GM23248 (cell line): ENCODE data around the gene CCT4. TPM values are rescaled to one million over a fixed set of nuclear protein-coding genes. Genes with fewer than 3 reads are reported as not detected.

Experiments
- DNase-seq: peaks from one replicate; pipeline ENCODE4 v3.0.0-alpha.2; 2015
- H2AFZ ChIP-seq: fragments of 200-600 bp; sonication (generic); 2 replicates; pipeline ENCODE4 v1.6.1; 2016; ENCODE audit warnings: antibody characterized with exemption
- H3F3A ChIP-seq: fragments of 200-600 bp; sonication (generic); 2 replicates; pipeline ENCODE4 v1.6.1; 2016; ENCODE audit warnings: mild to moderate bottlenecking, antibody characterized with exemption, mixed run types; ENCODE audit not compliant: insufficient read depth
- H3K27ac ChIP-seq: fragments of 200-600 bp; sonication (generic); 2 replicates; pipeline ENCODE4 v1.5.1; 2016; ENCODE audit warnings: mild to moderate bottlenecking
- H3K27me3 ChIP-seq: fragments of 200-600 bp; sonication (generic); replicated peaks from 2 replicates; pipeline ENCODE4 v1.6.1; 2016; ENCODE audit warnings: mild to moderate bottlenecking; ENCODE audit not compliant: insufficient read depth
- H3K36me3 ChIP-seq: fragments of 200-600 bp; sonication (generic); 2 replicates; pipeline ENCODE4 v1.6.1; 2016; ENCODE audit warnings: low read depth, mild to moderate bottlenecking
- H3K4me1 ChIP-seq: fragments of 200-600 bp; sonication (generic); 2 replicates; pipeline ENCODE4 v1.6.1; 2016; ENCODE audit warnings: mild to moderate bottlenecking; ENCODE audit not compliant: insufficient read depth
- H3K4me2 ChIP-seq: fragments of 200-600 bp; sonication (generic); one replicate; pipeline ENCODE4 v1.6.1; 2016; ENCODE audit warnings: mild to moderate bottlenecking; ENCODE audit not compliant: unreplicated experiment
- H3K4me3 ChIP-seq: fragments of 200-600 bp; sonication (generic); 2 replicates; pipeline ENCODE4 v1.5.1; 2016; ENCODE audit warnings: mild to moderate bottlenecking
- H3K79me2 ChIP-seq: fragments of 200-600 bp; sonication (generic); 2 replicates; pipeline ENCODE4 v1.6.1; 2016; ENCODE audit warnings: mild to moderate bottlenecking; ENCODE audit not compliant: insufficient read depth
- H3K9ac ChIP-seq: fragments of 200-600 bp; sonication (generic); 2 replicates; pipeline ENCODE4 v1.6.1; 2016; ENCODE audit warnings: mild to moderate bottlenecking
- H3K9me2 ChIP-seq: fragments of 200-600 bp; sonication (generic); 2 replicates; pipeline ENCODE4 v1.6.1; 2016; ENCODE audit warnings: mixed run types, mild to moderate bottlenecking, moderate library complexity; ENCODE audit not compliant: insufficient read depth
- H3K9me3 ChIP-seq: fragments of 200-600 bp; sonication (generic); one replicate; pipeline ENCODE4 v1.6.1; 2017; ENCODE audit warnings: low read depth
- H4K20me1 ChIP-seq: fragments of 200-600 bp; sonication (generic); 2 replicates; pipeline ENCODE4 v1.6.0; 2016; ENCODE audit not compliant: insufficient read depth
- EZH2 ChIP-seq: fragments of 200-600 bp; sonication (generic); IDR thresholded peaks from 2 replicates; pipeline ENCODE4 v1.6.1; 2018; ENCODE audit warnings: antibody characterized with exemption, mild to moderate bottlenecking; ENCODE audit not compliant: insufficient read depth, poor library complexity, severe bottlenecking
- EZH2phosphoT487 ChIP-seq: fragments of 200-600 bp; sonication (generic); IDR thresholded peaks from 2 replicates; pipeline ENCODE4 v1.6.1; 2018; ENCODE audit warnings: antibody characterized with exemption, moderate library complexity, mild to moderate bottlenecking, low read depth; ENCODE audit not compliant: insufficient read depth
- WGBS, 2 experiments: methylation state at CpG; one replicate each; pipeline ENCODE4 v1.1.6; 2015 to 2017; ENCODE audit warnings: low lambda C conversion rate in 2 of 2, low coverage in 1 of 2; ENCODE audit errors: missing lambda C conversion rate in 2 of 2; 5-methylcytosine and 5-hydroxymethylcytosine counted together
- in situ Hi-C: fragments of 300-500 bp; cut with MboI; formaldehyde crosslinking; loops from 2 replicates; pipeline ENCODE4 v1.15.0; 2020
- polyA plus RNA-seq: library from polyadenylated mRNA; unstranded; fragments of >200 nt; fragmentation: Nextera tagmentation; extraction: Ambion mirVana; gene quantifications from 2 replicates; pipeline ENCODE4 v1.2.1, GENCODE V29; 2016
- total RNA-seq: library from RNA; depleted of rRNA; stranded (reverse); fragments of >200 nt; shearing (Covaris generic); gene quantifications from 2 replicates; pipeline ENCODE4 v1.2.3, GENCODE V29; 2014

Gene CCT4
- total and polyA plus RNA-seq, 2 experiments from 2014 or later: 122 to 126 TPM

DNA sequence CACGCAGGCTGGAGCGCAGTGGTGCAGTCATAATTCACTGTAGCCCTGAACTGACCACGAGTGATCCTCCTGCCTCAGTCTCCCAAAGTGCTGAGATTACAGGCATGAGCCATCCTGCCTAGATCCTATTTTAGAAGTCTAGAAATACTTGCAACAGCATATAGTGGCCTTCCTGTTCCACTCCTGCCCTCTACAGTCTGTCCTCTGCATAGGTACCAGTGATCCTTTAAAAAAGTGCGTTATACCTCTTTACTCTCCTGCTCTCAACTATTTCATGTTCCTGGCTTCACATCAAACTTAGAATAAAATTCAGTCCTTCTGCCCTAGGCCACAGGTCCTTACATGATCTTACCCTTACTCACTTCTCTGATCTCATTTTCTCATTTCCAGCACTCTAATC lies 23.1 kb upstream of the CCT4 start:
- Histone ChIP-seq H3K9me3 (no peaks in the 10 kb centered on the region), H3K4me3 (no peak overlapping the region), H3K4me2 (no peak overlapping the region), H3K79me2 (peaks cover 61% of the 10 kb centered on the region), H3K36me3 (no peaks in the 10 kb centered on the region), H3K27ac (no peak overlapping the region), H3K9ac (no peak overlapping the region), H3K4me1 (peaks cover 3% of the 10 kb centered on the region), H2AFZ (no peak overlapping the region), H3F3A (no peaks in the 10 kb centered on the region), H4K20me1 (no peaks in the 10 kb centered on the region), H3K9me2 (no peaks in the 10 kb centered on the region), H3K27me3 (no peaks in the 10 kb centered on the region)
- TF ChIP-seq EZH2phosphoT487 (no peak), EZH2 (no peak)
- WGBS, 2 experiments: 73 to 85% methylated on average over 4 of the region's 4 CpGs
- peak; percentile 23 for DNase-seq
- in situ Hi-C loops: no loop called here

DNA sequence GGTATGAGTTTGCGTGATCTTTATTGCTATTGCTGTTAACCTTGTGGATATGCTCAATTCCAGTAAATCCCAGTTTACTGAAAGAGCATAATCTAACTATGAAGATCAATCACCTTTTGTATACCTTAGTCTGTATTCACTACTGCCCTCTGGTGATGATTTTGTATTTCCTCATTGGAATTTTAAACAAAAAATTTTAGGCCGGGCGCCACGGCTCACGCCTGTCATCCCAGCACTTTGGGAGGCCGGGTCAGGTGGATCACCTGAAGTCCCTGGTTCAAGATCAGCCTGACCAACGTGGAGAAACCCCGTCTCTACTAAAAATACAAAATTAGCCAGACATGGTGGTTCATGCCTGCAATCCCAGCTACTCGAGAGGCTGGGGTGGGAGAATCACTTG lies 22.1 kb upstream of the CCT4 start:
- in situ Hi-C loops: no loop called here
- Histone ChIP-seq H3K4me3 (no peak overlapping the region), H3F3A (no peaks in the 10 kb centered on the region), H3K4me1 (peaks cover 7% of the 10 kb centered on the region), H3K4me2 (no peak overlapping the region), H2AFZ (no peak overlapping the region), H3K27ac (no peak overlapping the region), H3K36me3 (no peaks in the 10 kb centered on the region), H3K27me3 (no peaks in the 10 kb centered on the region), H3K9me3 (no peaks in the 10 kb centered on the region), H3K9me2 (no peaks in the 10 kb centered on the region), H4K20me1 (no peaks in the 10 kb centered on the region), H3K79me2 (peaks cover 70% of the 10 kb centered on the region), H3K9ac (no peak overlapping the region)
- WGBS, 2 experiments: 80 to 85% methylated on average over 9 of the region's 9 CpGs
- peak; percentile 40 for DNase-seq
- no peak for TF ChIP-seq EZH2
- no peak for TF ChIP-seq EZH2phosphoT487

DNA sequence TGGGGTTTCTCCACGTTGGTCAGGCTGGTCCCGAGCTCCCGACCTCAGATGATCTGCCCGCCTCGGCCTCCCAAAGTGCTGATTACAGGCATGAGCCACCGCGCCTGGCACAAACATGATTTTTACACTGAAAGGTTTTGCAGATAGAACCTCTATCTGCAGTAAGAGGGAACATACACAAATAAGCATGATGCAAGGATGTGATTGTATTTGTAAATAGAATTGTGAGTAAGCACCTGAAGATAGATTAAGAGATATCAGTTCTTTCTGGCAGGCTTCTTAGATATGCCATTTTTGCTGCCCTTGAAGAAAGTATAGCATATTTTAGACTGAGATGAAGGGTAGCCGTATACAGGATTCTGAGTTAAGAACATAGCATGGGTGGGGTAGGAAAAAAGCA lies 20.7 kb upstream of the CCT4 start:
- no peaks in the 10 kb centered on the region for H3K27me3 ChIP-seq
- H3K79me2 ChIP-seq: peaks cover 67% of the 10 kb centered on the region
- H4K20me1 ChIP-seq: no peaks in the 10 kb centered on the region
- H2AFZ ChIP-seq: no peak overlapping the region
- no peak overlapping the region for H3K27ac ChIP-seq
- in situ Hi-C loops: no loop called here
- H3K9me3 ChIP-seq: no peaks in the 10 kb centered on the region
- no peak for DNase-seq
- H3K4me2 ChIP-seq: no peak overlapping the region
- TF ChIP-seq EZH2phosphoT487: no peak
- no peaks in the 10 kb centered on the region for H3K36me3 ChIP-seq
- H3K4me1 ChIP-seq: peaks cover 7% of the 10 kb centered on the region
- H3F3A ChIP-seq: no peaks in the 10 kb centered on the region
- H3K4me3 ChIP-seq: no peak overlapping the region
- no peak overlapping the region for H3K9ac ChIP-seq
- WGBS, 2 experiments: 94 to 96% methylated on average over 8 of the region's 8 CpGs
- no peaks in the 10 kb centered on the region for H3K9me2 ChIP-seq

DNA sequence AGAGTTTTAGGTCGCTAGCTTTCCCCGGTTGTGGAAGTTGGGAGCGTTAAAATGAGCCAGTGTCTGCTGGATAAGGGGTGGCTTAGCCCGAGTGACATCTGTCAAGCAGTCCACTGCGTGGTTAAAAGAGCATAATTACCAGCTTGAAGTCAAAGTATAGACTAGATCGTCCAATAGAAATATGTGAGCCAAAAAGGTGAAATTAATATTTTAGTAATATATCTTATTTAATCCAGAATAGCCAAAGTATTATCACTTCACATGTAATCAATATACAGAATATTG lies 17.7 kb upstream of the CCT4 start:
- Histone ChIP-seq H3K9me3 (no peaks in the 10 kb centered on the region), H3K4me3 (peak overlapping the region; percentile 97), H3K9ac (peak overlapping the region; percentile 88), H3K9me2 (no peaks in the 10 kb centered on the region), H3K79me2 (peaks cover 43% of the 10 kb centered on the region), H3K4me1 (peaks cover 7% of the 10 kb centered on the region), H3K27ac (peak overlapping the region; percentile 17; the same call in 1 of the 2 replicates), H3K36me3 (no peaks in the 10 kb centered on the region), H3F3A (no peaks in the 10 kb centered on the region), H3K27me3 (no peaks in the 10 kb centered on the region), H4K20me1 (no peaks in the 10 kb centered on the region), H2AFZ (peak overlapping the region; percentile 98), H3K4me2 (peak overlapping the region; percentile 94)
- in situ Hi-C loops: no loop called here
- DNase-seq: no peak
- TF ChIP-seq EZH2 (no peak), EZH2phosphoT487 (no peak)
- WGBS, 2 experiments: 0% methylated on average over 6 of the region's 6 CpGs

DNA sequence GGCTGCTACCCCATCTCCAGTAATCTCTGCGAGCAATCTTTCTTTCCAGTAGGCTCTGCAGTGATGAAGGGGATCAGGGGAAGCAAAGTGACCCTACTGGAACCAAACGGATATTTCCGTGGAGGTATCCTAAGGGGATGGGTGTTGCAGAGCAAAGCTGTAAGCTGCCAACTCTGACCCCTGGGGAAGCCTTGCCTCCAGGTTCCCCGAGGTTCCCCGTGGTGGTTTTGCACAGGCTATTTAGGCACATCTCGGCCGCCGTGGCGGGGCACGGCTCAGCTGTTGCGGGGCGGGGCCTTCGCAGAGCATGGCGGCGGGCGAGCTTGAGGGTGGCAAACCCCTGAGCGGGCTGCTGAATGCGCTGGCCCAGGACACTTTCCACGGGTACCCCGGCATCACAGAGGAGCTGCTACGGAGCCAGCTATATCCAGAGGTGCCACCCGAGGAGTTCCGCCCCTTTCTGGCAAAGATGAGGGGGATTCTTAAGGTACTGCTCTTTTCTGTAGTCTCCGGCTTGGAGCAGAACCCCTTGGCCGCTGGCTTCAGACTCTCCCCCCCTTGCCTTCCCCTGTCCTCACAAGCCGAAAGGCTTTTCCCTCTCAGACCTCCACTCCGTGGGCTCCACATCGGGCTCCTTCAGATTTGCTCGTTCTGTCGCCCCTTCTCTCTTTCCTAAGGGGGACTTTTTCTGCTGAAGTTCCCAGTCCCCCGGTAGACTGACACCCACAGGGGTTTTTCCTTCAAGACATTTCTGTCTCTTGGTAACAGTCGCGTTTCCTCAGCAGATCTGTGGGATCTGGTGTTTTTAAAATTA lies 17.1 kb upstream of the CCT4 start, which contains the start of gene COMMD1:
Gene COMMD1, plus strand, starts transcription at position 303 of the 814 bp plus-strand sequence. Its CDS starts 5 bp downstream, at position 308.
- Histone ChIP-seq H3K4me3 (peak within 1 kb of the TSS; percentile 97), H3K9ac (peak within 1 kb of the TSS; percentile 88), H3K9me2 (no peaks in the 10 kb centered on the region), H3K27me3 (no peaks in the 10 kb centered on the region), H2AFZ (peak within 1 kb of the TSS; percentile 98), H3K27ac (peak within 1 kb of the TSS; percentile 17; the same call in 1 of the 2 replicates), H3K4me1 (peaks cover 7% of the 10 kb centered on the region), H4K20me1 (no peaks in the 10 kb centered on the region), H3K36me3 (no peaks in the 10 kb centered on the region), H3K9me3 (no peaks in the 10 kb centered on the region), H3K79me2 (peaks cover 37% of the 10 kb centered on the region), H3K4me2 (peak within 1 kb of the TSS; percentile 94), H3F3A (no peaks in the 10 kb centered on the region)
- 2% methylated on average over 15 to 33 of the region's 33 CpGs for WGBS, 2 experiments
- TF ChIP-seq EZH2: no peak
- TF ChIP-seq EZH2phosphoT487: no peak
- DNase-seq: peak; percentile 92
- in situ Hi-C loops: no loop called here
